K562 (cell line): ENCODE measurements around the gene C17orf75. TPM values are rescaled to one million over a fixed set of nuclear protein-coding genes. Genes with fewer than 3 reads are reported as not detected.
A peak's percentile ranks its signal among the peaks of the same experiment; 100 is the strongest.

Source experiments
- BCLAF1 ChIP-seq, 2 experiments: fragments of 450-650 bp in 1 of 2; IDR thresholded peaks; 2 replicates each; pipeline ENCODE4 v1.6.1; 2011 to 2017; ENCODE audit warnings: low read depth in 2 of 2, antibody characterized with exemption in 1 of 2, borderline replicate concordance in 1 of 2, low read length in 1 of 2, mild to moderate bottlenecking in 1 of 2, mixed read lengths in 1 of 2; ENCODE audit not compliant: control insufficient read depth in 1 of 2
- CGGBP1 ChIP-seq: fragments of 250-450 bp; sonication (Bioruptor Pico); IDR thresholded peaks from 2 replicates; pipeline ENCODE4 v1.9.0; 2021; ENCODE audit warnings: mild to moderate bottlenecking
- NEUROD1 ChIP-seq: fragments of 150-350 bp; IDR thresholded peaks from 2 replicates; pipeline ENCODE4 v1.6.1; 2014; ENCODE audit warnings: borderline replicate concordance, low read length, low read depth; ENCODE audit not compliant: partially characterized antibody
- POLR2B ChIP-seq: fragments of 450-650 bp; IDR thresholded peaks from 2 replicates; pipeline ENCODE4 v1.6.1; 2018; ENCODE audit warnings: low read depth; ENCODE audit not compliant: partially characterized antibody
- TSC22D4 ChIP-seq: fragments of 450-650 bp; IDR thresholded peaks from 2 replicates; pipeline ENCODE4 v1.6.1; 2016; ENCODE audit warnings: missing genetic modification characterization, missing biosample characterization, control low read depth
- ZBTB40 ChIP-seq, 2 experiments: fragments of 450-650 bp in 1 of 2; sonication (generic) in 1 of 2; formaldehyde crosslinking in 1 of 2; IDR thresholded peaks; 2 replicates each; pipeline versions ENCODE4 v1.7.1 to v1.9.0; 2016 to 2022; ENCODE audit warnings: inconsistent platforms in 1 of 2, mild to moderate bottlenecking in 1 of 2, missing genetic modification reagents in 1 of 2
- polyA plus RNA-seq, 8 experiments: library from polyadenylated mRNA; depleted of rRNA in 4 of 8; stranded (reverse) in 5 of 8; unstranded in 3 of 8; fragments of >200 nt; fragmentation: Nextera tagmentation in 2 of 8; fragmentation: Illumina TruSeq in 1 of 8; extraction: Ambion mirVana in 2 of 8; extraction: Trizol in 1 of 8; gene quantifications; 2 replicates each; pipeline versions ENCODE4 v1.2.1 to v1.2.3, GENCODE V29; 2011 to 2014; ENCODE audit warnings: inconsistent platforms in 1 of 8, missing spikeins in 1 of 8
- total RNA-seq, 7 experiments: library from RNA; depleted of rRNA in 6 of 7; stranded (reverse); fragments of >200 nt in 6 of 7; fragmentation: Illumina TruSeq in 2 of 7; extraction: Trizol in 2 of 7; gene quantifications; 2 replicates each; pipeline versions ENCODE4 v1.2.1 to v1.2.3, GENCODE V29; 2011 to 2021; ENCODE audit warnings: low replicate concordance in 1 of 7

The C17orf75 gene
- total and polyA plus RNA-seq, 9 of the 15 experiments (the other 6 are each of a cell fraction or from before 2014, with no cell fraction given): 15.5 to 55.7 (median 18.5) TPM

- TF ChIP-seq BCLAF1 (IDR thresholded peaks at IDR 0.05; ENCODE audit: borderline replicate concordance in 1 of 2, control insufficient read depth in 1 of 2, low read depth in 2 of 2, low read length in 1 of 2) (peak in 1 of 2 experiments; percentile 96; a peak in 2 of 4 replicates), NEUROD1 (peak; percentile 81), TSC22D4 (no peak), CGGBP1 (CRISPR knock-in tag) (peak; percentile 72; the same call in 1 of the 2 replicates), ZBTB40 (IDR thresholded peaks at IDR 0.05) (peak; percentile 95), ZBTB40 (CRISPR knock-in tag; IDR thresholded peaks at IDR 0.05) (no peak), POLR2B (peak; percentile 74)
Measured at GRCh38 chr17:32341857-32342602, at the start of gene C17orf75 (continued).
